ENCODE data around the gene SLC44A1. TPM values are rescaled to one million over a fixed set of nuclear protein-coding genes. Genes with fewer than 3 reads are reported as not detected.
A peak's percentile ranks its signal among the peaks of the same experiment; 100 is the strongest.

Gene SLC44A1
- total and polyA plus RNA-seq, 2 donors from 2014 or later = 17.4 to 42.3 TPM

- no peak overlapping the region for H3K27ac ChIP-seq (ENCODE audit: low read depth in 2 of 2, low read length in 2 of 2)
- no peak for TF ChIP-seq CTCF (IDR thresholded peaks at IDR 0.05; ENCODE audit: borderline replicate concordance, extremely low read depth, insufficient read depth)
- H3K9ac ChIP-seq (ENCODE audit: low read length in 3 of 3) = no peak overlapping the region
- H3K36me3 ChIP-seq (ENCODE audit: control insufficient read depth in 2 of 3, insufficient read depth in 3 of 3, low read length in 3 of 3) = no peaks in the 10 kb centered on the region
- H3K27me3 ChIP-seq (ENCODE audit: control insufficient read depth, insufficient read depth, low read length) = no peaks in the 10 kb centered on the region
- H3K4me3 ChIP-seq (ENCODE audit: low read length in 3 of 3) = no peak overlapping the region
- H3K4me1 ChIP-seq (ENCODE audit: control insufficient read depth in 2 of 3, insufficient read depth in 2 of 3, low read depth in 1 of 3, low read length in 3 of 3) = peaks cover 0 to 7% (median 0%) of the 10 kb centered on the region in 3 donors
- no peak for FAIRE-seq
- no peaks in the 10 kb centered on the region for H3K9me3 ChIP-seq (ENCODE audit: control insufficient read depth in 2 of 3, insufficient read depth in 1 of 3, low read length in 3 of 3)
- intact Hi-C loops (cut with DNase I) = no loop called here
- DNase-seq = no peak
Observed at GRCh38 chr9:105297442-105298075, 53.1 kb downstream of the SLC44A1 start.

- peaks cover 0 to 2% (median 0%) of the 10 kb centered on the region in 3 donors for H3K36me3 ChIP-seq (ENCODE audit: control insufficient read depth in 2 of 3, insufficient read depth in 3 of 3, low read length in 3 of 3)
- intact Hi-C loops (cut with DNase I) = no loop called here
- DNase-seq = no peak
Observed at GRCh38 chr9:105299190-105299854, 54.9 kb downstream of the SLC44A1 start.

GRCh38 chr9:105302728-105303127 is 58.3 kb downstream of the SLC44A1 start:
- intact Hi-C loops (cut with DNase I) = no loop called here
- peaks cover 0 to 7% (median 1%) of the 10 kb centered on the region in 3 donors for H3K4me1 ChIP-seq (ENCODE audit: control insufficient read depth in 2 of 3, insufficient read depth in 2 of 3, low read depth in 1 of 3, low read length in 3 of 3)
- H3K4me3 ChIP-seq (ENCODE audit: low read length in 3 of 3) = no peak overlapping the region
- H3K27ac ChIP-seq (ENCODE audit: low read depth in 2 of 2, low read length in 2 of 2) = no peak overlapping the region
- no peak overlapping the region for H3K9ac ChIP-seq (ENCODE audit: low read length in 3 of 3)
- H3K27me3 ChIP-seq (ENCODE audit: control insufficient read depth, insufficient read depth, low read length) = no peaks in the 10 kb centered on the region
- FAIRE-seq = no peak
- no peak for DNase-seq
- H3K9me3 ChIP-seq (ENCODE audit: control insufficient read depth in 2 of 3, insufficient read depth in 1 of 3, low read length in 3 of 3) = no peaks in the 10 kb centered on the region
- H3K36me3 ChIP-seq (ENCODE audit: control insufficient read depth in 2 of 3, insufficient read depth in 3 of 3, low read length in 3 of 3) = peaks cover 0 to 2% (median 0%) of the 10 kb centered on the region in 3 donors
- TF ChIP-seq CTCF (IDR thresholded peaks at IDR 0.05; ENCODE audit: borderline replicate concordance, extremely low read depth, insufficient read depth) = no peak

More at GRCh38 chr9:105299190-105299854, 54.9 kb downstream of the SLC44A1 start:
- Histone ChIP-seq H3K27me3 (ENCODE audit: control insufficient read depth, insufficient read depth, low read length) (no peaks in the 10 kb centered on the region), H3K9ac (ENCODE audit: low read length in 3 of 3) (no peak overlapping the region), H3K4me1 (ENCODE audit: control insufficient read depth in 2 of 3, insufficient read depth in 2 of 3, low read depth in 1 of 3, low read length in 3 of 3) (peaks cover 0 to 7% (median 0%) of the 10 kb centered on the region in 3 donors), H3K27ac (ENCODE audit: low read depth in 2 of 2, low read length in 2 of 2) (peak overlapping the region; percentile 59 to 72), H3K9me3 (ENCODE audit: control insufficient read depth in 2 of 3, insufficient read depth in 1 of 3, low read length in 3 of 3) (no peaks in the 10 kb centered on the region), H3K4me3 (ENCODE audit: low read length in 3 of 3) (no peak overlapping the region)
- FAIRE-seq = no peak
- TF ChIP-seq CTCF (IDR thresholded peaks at IDR 0.05; ENCODE audit: borderline replicate concordance, extremely low read depth, insufficient read depth) = no peak
